Glutamatergic neuron (in vitro differentiated cells): Measurements from ENCODE around the gene KEAP1. TPM values are rescaled to one million over a fixed set of nuclear protein-coding genes. Genes with fewer than 3 reads are reported as not detected.
"Not testable (repeated sequence)": the region's sequence is repeated elsewhere in the genome, so short reads cannot be mapped to it uniquely, and the experiment has no call there.

ENCODE experiments used
- DNase-seq: peaks from one replicate; pipeline ENCODE4 v3.0.0; 2022
- H3K27ac Mint-ChIP-seq: one replicate; pipeline ENCODE4 v1.8.0; 2020; ENCODE audit warnings: mild to moderate bottlenecking, mixed read lengths, inconsistent platforms; ENCODE audit not compliant: unreplicated experiment
- H3K27me3 Mint-ChIP-seq: one replicate; pipeline ENCODE4 v1.8.0; 2020; ENCODE audit warnings: mild to moderate bottlenecking, moderate library complexity, mixed read lengths, inconsistent platforms; ENCODE audit not compliant: unreplicated experiment
- H3K36me3 Mint-ChIP-seq: one replicate; pipeline ENCODE4 v1.8.0; 2020; ENCODE audit warnings: mild to moderate bottlenecking, mixed read lengths, inconsistent platforms; ENCODE audit not compliant: unreplicated experiment
- H3K4me1 Mint-ChIP-seq: one replicate; pipeline ENCODE4 v1.8.0; 2020; ENCODE audit warnings: mild to moderate bottlenecking, low read depth, mixed read lengths, inconsistent platforms; ENCODE audit not compliant: unreplicated experiment
- H3K4me3 Mint-ChIP-seq: one replicate; pipeline ENCODE4 v1.8.0; 2020; ENCODE audit warnings: mild to moderate bottlenecking, mixed read lengths, inconsistent platforms; ENCODE audit not compliant: unreplicated experiment
- H3K9me3 Mint-ChIP-seq: one replicate; pipeline ENCODE4 v1.8.0; 2020; ENCODE audit warnings: mild to moderate bottlenecking, moderate library complexity, mixed read lengths, inconsistent platforms; ENCODE audit not compliant: unreplicated experiment
- total RNA-seq: library from RNA; stranded (reverse); fragmentation: NEBNext Ultra II Directional; extraction: Animal tissue kit (Norgen Biotek cat#: 25700); gene quantifications from one replicate; pipeline ENCODE4 v1.2.1, GENCODE V29; 2021; ENCODE audit not compliant: unreplicated experiment
- TF ChIP-seq, protein P1 (sequence below): fragments of 200-600 bp; sonication (generic); IDR thresholded peaks from one replicate; pipeline ENCODE4 v1.5.0; 2021; ENCODE audit not compliant: partially characterized antibody, unreplicated experiment

The KEAP1 gene
- total RNA-seq, 1 donor from 2014 or later, result 44.1 TPM

GRCh38 chr19:10460714-10461046 is 42.5 kb downstream of the KEAP1 start:
- peaks cover 4% of the 10 kb centered on the region for H3K9me3 Mint-ChIP-seq
- no peak overlapping the region for H3K4me3 Mint-ChIP-seq
- TF ChIP-seq, protein P1, sequence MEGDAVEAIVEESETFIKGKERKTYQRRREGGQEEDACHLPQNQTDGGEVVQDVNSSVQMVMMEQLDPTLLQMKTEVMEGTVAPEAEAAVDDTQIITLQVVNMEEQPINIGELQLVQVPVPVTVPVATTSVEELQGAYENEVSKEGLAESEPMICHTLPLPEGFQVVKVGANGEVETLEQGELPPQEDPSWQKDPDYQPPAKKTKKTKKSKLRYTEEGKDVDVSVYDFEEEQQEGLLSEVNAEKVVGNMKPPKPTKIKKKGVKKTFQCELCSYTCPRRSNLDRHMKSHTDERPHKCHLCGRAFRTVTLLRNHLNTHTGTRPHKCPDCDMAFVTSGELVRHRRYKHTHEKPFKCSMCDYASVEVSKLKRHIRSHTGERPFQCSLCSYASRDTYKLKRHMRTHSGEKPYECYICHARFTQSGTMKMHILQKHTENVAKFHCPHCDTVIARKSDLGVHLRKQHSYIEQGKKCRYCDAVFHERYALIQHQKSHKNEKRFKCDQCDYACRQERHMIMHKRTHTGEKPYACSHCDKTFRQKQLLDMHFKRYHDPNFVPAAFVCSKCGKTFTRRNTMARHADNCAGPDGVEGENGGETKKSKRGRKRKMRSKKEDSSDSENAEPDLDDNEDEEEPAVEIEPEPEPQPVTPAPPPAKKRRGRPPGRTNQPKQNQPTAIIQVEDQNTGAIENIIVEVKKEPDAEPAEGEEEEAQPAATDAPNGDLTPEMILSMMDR, result no peak
- DNase-seq, result no peak
- no peaks in the 10 kb centered on the region for H3K36me3 Mint-ChIP-seq
- peaks cover 4% of the 10 kb centered on the region for H3K27me3 Mint-ChIP-seq
- H3K27ac Mint-ChIP-seq, result no peak overlapping the region
- H3K4me1 Mint-ChIP-seq, result peaks cover 2% of the 10 kb centered on the region

DNA sequence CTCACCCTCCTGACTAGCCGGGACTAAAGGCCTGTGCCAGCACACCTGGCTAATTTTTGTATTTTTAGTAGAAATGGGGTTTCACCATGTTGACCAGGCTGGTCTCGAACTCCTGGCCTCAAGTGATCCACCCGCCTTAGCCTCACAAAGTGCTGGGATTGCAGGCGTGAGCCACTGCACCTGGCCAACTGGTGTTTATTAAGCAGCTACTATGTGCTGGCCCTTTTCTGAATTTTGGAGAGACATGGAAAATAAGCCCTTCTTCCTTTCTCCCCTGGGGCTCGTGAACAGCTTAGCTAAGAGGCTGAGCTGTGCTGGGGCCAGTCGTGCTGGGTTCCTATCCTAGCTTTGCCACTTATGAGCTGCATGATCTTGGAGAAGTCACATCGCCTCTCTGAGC is 44.4 kb downstream of the KEAP1 start:
- not testable (repeated sequence) for H3K4me1 Mint-ChIP-seq, H3K9me3 Mint-ChIP-seq, H3K27ac Mint-ChIP-seq, H3K4me3 Mint-ChIP-seq, DNase-seq, H3K27me3 Mint-ChIP-seq, H3K36me3 Mint-ChIP-seq

DNA sequence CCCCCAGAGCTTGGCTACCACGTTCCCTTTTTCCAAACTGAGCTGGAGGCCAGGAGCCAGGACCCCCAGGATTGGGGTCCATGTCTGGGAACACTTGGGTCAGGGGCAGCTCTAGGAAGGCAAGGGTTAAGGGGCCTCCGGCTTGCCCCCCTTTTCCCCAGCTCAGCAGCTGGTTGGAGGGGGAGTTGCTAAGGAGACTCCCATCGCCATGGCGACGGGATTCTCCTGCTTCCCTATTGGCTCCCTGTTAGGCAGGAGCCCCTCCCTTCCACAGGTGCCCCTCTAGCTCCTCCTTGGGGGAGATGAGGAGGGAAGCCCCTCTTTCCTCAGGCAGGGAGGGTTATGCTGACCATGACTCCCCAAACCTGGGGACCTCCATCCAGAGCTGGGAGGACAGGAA is 48.9 kb downstream of the KEAP1 start:
- Mint-ChIP-seq H3K4me1 (peaks cover 7% of the 10 kb centered on the region), H3K27me3 (peaks cover 5% of the 10 kb centered on the region), H3K27ac (no peak overlapping the region), H3K36me3 (no peaks in the 10 kb centered on the region), H3K4me3 (no peak overlapping the region), H3K9me3 (peaks cover 3% of the 10 kb centered on the region)
- TF ChIP-seq, protein P1, result no peak
- peak; percentile 57 for DNase-seq

DNA sequence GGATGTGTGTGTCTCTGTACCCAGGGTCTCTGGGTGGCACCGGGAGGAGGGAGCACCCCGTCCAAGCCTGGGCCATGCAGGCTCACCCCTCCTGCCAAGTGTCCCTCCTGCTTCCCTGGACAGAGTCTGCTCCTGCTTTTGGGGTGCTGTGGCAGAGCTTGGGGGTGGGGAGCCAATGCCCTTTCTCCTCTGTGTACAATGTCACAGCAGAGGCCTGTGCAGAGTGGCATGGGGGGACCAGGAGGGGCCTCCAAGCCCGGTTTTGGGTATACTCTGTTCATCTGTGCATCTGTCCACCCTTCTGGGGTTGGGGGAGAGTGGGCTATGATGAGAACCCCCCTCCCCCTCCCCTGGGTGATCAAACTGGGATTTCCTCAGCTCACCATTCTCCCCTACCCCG is 49.3 kb downstream of the KEAP1 start:
- H3K27me3 Mint-ChIP-seq, result peaks cover 7% of the 10 kb centered on the region
- TF ChIP-seq, protein P1, result no peak
- no peak for DNase-seq
- H3K4me1 Mint-ChIP-seq, result peaks cover 7% of the 10 kb centered on the region
- peak overlapping the region; percentile 75 for H3K4me3 Mint-ChIP-seq
- no peaks in the 10 kb centered on the region for H3K36me3 Mint-ChIP-seq
- H3K27ac Mint-ChIP-seq, result no peak overlapping the region
- peaks cover 3% of the 10 kb centered on the region for H3K9me3 Mint-ChIP-seq

DNA sequence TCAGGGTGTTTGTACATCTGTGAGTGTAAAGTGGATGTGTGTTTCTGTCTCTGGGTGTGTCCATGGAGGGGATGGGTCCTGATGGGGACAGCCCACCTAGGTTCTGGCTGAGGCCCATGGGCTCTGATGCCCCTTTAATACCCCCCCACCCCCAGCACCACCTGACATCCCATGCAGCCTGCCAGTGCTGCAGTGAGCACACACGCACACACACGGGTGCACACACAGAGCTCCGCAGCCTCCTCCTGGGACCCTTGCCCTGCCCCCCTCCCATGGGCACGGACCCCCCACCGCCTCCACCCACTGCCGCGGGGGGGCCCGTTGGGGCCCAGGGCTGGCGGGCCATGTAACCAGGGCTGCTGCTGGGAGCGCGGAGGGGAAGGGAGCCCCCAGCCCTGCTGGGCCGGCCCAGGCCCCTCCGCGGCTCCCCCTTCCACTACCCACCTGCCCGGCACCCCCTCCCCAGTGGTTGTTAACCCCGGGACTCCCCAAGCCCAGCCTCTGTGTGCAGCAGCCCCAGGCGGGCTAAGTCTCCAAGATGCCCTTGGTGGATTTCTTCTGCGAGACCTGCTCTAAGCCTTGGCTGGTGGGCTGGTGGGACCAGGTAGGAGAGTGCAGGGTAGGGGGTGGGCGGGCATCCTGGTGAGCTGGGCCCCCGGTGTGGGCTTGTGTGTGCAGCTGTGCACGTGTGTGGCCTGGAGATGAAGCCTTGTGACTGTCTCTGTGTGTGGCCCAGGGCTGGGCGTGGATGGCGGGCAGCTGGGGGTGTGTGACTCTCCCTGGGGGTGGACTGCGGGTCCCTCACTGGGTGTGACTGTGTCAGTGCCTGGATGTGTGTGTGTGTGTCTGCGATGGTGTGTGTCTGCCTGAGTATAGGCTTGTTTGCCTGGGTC is 50.2 kb downstream of the KEAP1 start:
- TF ChIP-seq, protein P1, result no peak
- Mint-ChIP-seq H3K4me1 (peaks cover 7% of the 10 kb centered on the region), H3K27me3 (peaks cover 5% of the 10 kb centered on the region), H3K4me3 (peak overlapping the region; percentile 75), H3K27ac (no peak overlapping the region), H3K9me3 (peaks cover 3% of the 10 kb centered on the region), H3K36me3 (no peaks in the 10 kb centered on the region)
- no peak for DNase-seq
